ENCODE measurements around the gene CUZD1. TPM values are rescaled to one million over a fixed set of nuclear protein-coding genes. Genes with fewer than 3 reads are reported as not detected.
"Not testable (repeated sequence)": the region's sequence is repeated elsewhere in the genome, so short reads cannot be mapped to it uniquely, and the experiment has no call there.

The CUZD1 gene
- total RNA-seq, 1 donor from 2014 or later: 2.5 TPM

DNA sequence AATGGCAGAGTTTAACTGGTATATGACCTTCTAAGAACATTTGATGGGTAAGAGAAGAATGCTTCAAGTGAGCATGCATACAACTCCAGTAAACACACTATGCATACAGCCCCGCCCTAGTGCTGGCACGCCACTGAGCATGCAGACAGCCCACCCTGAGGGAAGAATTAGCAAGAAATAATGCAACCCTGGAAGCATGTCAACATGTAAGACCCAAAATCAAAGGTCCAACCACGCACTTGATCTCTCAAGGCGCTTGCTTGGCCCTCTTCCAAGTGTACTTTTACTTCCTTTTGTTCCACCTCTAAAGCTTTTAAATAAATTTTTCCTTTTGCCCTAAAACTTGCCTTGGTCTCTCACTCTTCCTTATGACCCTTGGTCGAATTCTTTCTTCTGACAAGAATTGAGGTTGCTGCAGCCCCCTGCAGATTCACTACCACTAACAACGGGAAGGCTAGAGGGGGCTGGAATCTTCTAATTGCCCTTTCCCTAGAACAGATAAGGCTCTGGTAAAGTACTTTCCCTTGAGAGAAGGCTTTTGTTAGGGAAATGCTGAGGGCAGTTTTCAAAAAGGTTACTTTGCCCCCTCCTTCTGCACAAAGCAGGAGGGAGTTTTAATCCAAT lies 30.3 kb upstream of the CUZD1 start:
- ATAC-seq (ENCODE audit: low read depth) (no peak), DNase-seq (no peak)
- POLR2A ChIA-PET: no interaction called here
- no peaks in the 10 kb centered on the region for H3K9me3 Mint-ChIP-seq
- peaks cover 19% of the 10 kb centered on the region for H3K36me3 Mint-ChIP-seq (ENCODE audit: low read depth)
- H3K4me3 Mint-ChIP-seq: no peak overlapping the region
- no peak overlapping the region for H3K27ac Mint-ChIP-seq
- CTCF ChIA-PET: no interaction called here
- TF ChIP-seq, protein P1, sequence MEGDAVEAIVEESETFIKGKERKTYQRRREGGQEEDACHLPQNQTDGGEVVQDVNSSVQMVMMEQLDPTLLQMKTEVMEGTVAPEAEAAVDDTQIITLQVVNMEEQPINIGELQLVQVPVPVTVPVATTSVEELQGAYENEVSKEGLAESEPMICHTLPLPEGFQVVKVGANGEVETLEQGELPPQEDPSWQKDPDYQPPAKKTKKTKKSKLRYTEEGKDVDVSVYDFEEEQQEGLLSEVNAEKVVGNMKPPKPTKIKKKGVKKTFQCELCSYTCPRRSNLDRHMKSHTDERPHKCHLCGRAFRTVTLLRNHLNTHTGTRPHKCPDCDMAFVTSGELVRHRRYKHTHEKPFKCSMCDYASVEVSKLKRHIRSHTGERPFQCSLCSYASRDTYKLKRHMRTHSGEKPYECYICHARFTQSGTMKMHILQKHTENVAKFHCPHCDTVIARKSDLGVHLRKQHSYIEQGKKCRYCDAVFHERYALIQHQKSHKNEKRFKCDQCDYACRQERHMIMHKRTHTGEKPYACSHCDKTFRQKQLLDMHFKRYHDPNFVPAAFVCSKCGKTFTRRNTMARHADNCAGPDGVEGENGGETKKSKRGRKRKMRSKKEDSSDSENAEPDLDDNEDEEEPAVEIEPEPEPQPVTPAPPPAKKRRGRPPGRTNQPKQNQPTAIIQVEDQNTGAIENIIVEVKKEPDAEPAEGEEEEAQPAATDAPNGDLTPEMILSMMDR (IDR thresholded peaks at IDR 0.05): no peak
- H3K4me1 Mint-ChIP-seq: peaks cover 42% of the 10 kb centered on the region
- no peaks in the 10 kb centered on the region for H3K27me3 Mint-ChIP-seq
- intact Hi-C loops (cut with micrococcal nuclease): loop anchor here (5.0 to 10.0 kb wide), 2 partner anchors 501 to 949 kb away; partner anchors contain the start of genes ATE1 and PLEKHA1

DNA sequence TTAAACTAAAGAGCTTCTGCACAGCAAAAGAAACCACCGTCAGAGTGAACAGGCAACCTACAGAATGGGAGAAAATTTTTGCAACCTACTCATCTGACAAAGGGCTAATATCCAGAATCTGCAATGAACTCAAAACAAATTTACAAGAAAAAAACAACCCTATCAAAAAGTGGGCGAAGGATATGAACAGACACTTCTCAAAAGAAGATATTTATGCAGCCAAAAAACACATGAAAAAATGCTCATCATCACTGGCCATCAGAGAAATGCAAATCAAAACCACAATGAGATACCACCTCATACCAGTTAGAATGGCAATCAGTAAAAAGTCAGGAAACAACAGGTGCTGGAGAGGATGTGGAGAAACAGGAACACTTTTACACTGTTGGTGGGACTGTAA lies 26.3 kb upstream of the CUZD1 start:
- CTCF ChIA-PET, H3K9me3 Mint-ChIP-seq: not testable (repeated sequence)

DNA sequence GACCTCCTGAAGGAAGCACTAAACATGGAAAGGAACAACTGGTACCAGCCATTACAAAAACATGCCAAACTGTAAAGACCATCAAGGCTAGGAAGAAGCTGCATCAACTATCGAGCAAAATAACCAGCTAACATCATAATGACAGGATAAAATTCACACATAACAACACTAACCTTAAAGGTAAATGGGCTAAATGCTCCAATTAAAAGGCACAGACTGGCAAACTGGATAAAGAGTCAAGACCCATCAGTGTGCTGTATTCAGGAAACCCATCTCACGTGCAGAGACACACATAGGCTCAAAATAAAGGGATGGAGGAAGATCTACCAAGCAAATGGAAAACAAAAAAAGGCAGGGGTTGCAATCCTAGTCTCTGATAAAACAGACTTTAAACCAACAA lies 23.1 kb upstream of the CUZD1 start:
- ATAC-seq (ENCODE audit: low read depth); H3K9me3 Mint-ChIP-seq; H3K27ac Mint-ChIP-seq; POLR2A ChIA-PET; CTCF ChIA-PET; H3K36me3 Mint-ChIP-seq (ENCODE audit: low read depth); DNase-seq; H3K27me3 Mint-ChIP-seq; H3K4me3 Mint-ChIP-seq; intact Hi-C loops (cut with micrococcal nuclease): not testable (repeated sequence)
- peaks cover 26% of the 10 kb centered on the region for H3K4me1 Mint-ChIP-seq

More for the DNA sequence above, 26.3 kb upstream of the CUZD1 start:
- intact Hi-C loops (cut with micrococcal nuclease): loop anchor here (10.0 kb wide), 1 partner anchor 497 kb away; the partner anchor contains the start of gene PLEKHA1
- ATAC-seq (ENCODE audit: low read depth); H3K36me3 Mint-ChIP-seq (ENCODE audit: low read depth); POLR2A ChIA-PET; H3K27me3 Mint-ChIP-seq; DNase-seq; H3K4me3 Mint-ChIP-seq; H3K27ac Mint-ChIP-seq: not testable (repeated sequence)
- peaks cover 25% of the 10 kb centered on the region for H3K4me1 Mint-ChIP-seq

DNA sequence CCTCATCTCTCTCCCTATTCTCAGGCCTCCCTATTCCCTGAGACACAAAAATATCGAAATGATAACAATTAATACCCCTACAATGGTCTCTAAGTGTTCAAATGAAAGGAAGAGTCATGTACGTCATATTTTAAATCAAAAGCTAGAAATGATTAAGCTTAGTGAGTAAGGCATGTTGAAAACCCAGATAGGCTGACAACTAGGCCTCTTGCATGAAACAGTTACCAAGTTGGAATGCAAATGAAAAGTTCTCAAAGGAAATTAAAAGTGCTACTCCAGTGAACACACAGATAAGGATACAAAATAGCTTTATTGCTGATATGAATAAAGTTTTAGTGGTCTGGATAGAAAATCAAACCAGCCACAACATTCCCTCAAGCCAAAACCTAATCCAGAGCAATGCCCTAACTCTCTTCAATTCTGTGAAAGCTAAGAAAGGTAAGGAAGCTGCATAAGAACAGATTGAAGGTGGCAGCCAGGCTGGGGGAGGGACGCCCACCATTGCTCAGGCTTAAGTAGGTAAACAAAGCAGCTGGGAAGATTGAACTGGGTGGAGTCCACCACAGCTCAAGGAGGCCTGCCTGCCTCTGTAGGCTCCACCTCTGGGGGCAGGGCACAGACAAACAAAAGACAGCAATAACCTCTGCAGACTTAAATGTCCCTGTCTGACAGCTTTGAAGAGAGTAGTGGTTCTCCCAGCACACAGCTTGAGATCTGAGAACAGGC lies 21.3 kb upstream of the CUZD1 start:
- DNase-seq; H3K36me3 Mint-ChIP-seq (ENCODE audit: low read depth); H3K27me3 Mint-ChIP-seq; H3K9me3 Mint-ChIP-seq; POLR2A ChIA-PET; intact Hi-C loops (cut with micrococcal nuclease); H3K27ac Mint-ChIP-seq; CTCF ChIA-PET; ATAC-seq (ENCODE audit: low read depth); H3K4me3 Mint-ChIP-seq: not testable (repeated sequence)
- H3K4me1 Mint-ChIP-seq: peaks cover 29% of the 10 kb centered on the region

DNA sequence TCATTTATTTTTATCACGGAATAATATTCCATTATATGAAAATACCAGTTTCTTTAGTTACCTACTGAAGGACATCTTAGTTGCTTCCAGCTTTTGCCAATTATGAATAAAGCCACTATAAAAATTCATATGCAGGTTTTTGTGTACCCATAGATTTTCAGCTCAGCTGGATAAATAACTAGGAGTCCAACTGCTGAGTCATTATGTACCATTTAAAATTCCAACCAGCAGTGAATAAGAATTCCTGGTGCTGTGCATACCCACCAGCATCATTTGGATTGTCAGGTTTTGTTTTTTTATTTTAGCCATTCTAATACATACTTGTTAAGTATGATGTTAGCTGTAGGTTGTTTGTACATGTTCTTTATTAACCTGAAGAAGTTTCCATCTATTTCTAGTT lies 19.2 kb upstream of the CUZD1 start:
- DNase-seq (no peak), ATAC-seq (ENCODE audit: low read depth) (no peak)
- POLR2A ChIA-PET: no interaction called here
- Mint-ChIP-seq H3K4me1 (peaks cover 38% of the 10 kb centered on the region), H3K27ac (no peak overlapping the region), H3K9me3 (no peaks in the 10 kb centered on the region), H3K4me3 (no peak overlapping the region), H3K36me3 (ENCODE audit: low read depth) (peaks cover 1% of the 10 kb centered on the region), H3K27me3 (no peaks in the 10 kb centered on the region)
- CTCF ChIA-PET: no interaction called here
- intact Hi-C loops (cut with micrococcal nuclease): no loop called here
- TF ChIP-seq, protein P1 (IDR thresholded peaks at IDR 0.05): no peak

DNA sequence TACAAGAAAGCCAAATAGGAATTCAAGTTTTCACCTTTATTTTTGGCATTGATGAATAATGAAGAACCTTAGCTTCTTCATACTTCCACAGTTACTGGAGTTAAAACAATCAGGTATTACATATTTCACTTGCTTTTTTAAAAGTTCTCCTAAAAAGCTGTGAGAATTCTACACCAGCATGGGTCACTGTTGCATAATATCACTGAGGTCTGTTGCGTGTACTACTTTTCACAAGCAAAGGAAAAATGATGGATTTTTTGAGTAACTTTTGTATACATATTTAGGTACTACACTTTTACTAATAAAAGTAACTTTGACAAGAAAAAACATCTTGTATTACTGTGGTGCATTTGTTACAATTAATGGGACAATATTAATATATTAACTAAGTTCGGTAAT lies 18.5 kb upstream of the CUZD1 start:
- TF ChIP-seq, protein P1 (IDR thresholded peaks at IDR 0.05): no peak
- ChIA-PET POLR2A (no interaction called here), CTCF (no interaction called here)
- Mint-ChIP-seq H3K27ac (no peak overlapping the region), H3K4me3 (no peak overlapping the region), H3K9me3 (no peaks in the 10 kb centered on the region), H3K27me3 (no peaks in the 10 kb centered on the region), H3K36me3 (ENCODE audit: low read depth) (peaks cover 1% of the 10 kb centered on the region), H3K4me1 (peaks cover 43% of the 10 kb centered on the region)
- intact Hi-C loops (cut with micrococcal nuclease): no loop called here
- ATAC-seq (ENCODE audit: low read depth) (no peak), DNase-seq (no peak)

Measured in activated B cell treated with CpG ODN at 0.5 μM for 24 hours (primary cell).